Measurements from ENCODE around the gene RPS23.
"Not testable (repeated sequence)": the region's sequence is repeated elsewhere in the genome, so short reads cannot be mapped to it uniquely, and the experiment has no call there.

DNA sequence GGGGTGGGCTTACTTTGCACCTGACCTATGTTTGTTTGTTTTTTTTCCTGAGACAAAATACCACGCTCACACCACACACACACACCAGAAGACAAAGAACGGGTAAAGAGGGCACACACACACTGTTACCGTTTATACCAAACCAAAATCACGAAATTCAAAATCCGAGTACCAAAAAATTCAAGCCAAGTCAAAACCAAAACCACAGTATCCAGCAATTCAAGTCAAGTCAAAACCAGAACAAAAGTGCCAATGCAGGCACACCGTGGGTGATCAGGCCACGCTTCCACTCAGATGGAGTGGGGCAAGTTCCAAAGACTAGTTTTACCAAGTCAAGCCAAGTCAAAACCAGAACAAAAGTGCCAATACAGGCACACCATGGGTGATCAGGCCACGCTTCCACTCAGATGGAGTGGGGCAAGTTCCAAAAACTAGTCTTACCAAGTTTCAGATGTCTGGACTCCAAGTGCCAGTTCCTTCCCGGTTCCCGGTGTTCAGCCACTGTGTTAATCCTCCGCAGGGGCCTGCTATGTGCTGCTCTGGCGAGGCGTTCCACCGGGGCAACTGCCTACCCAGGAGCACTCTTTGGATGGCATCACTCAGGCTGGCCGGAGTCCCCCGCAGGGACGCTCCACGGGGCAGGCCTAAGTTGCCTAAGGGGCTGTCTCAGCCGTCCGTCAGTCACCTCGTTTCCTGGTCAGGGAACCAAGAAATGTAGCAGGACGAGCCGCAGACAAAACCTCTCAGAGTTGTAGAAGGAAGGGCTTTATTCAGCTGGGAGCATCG, 5.4 kb downstream of the RPS23 start:
- TF ChIP-seq, protein P1, sequence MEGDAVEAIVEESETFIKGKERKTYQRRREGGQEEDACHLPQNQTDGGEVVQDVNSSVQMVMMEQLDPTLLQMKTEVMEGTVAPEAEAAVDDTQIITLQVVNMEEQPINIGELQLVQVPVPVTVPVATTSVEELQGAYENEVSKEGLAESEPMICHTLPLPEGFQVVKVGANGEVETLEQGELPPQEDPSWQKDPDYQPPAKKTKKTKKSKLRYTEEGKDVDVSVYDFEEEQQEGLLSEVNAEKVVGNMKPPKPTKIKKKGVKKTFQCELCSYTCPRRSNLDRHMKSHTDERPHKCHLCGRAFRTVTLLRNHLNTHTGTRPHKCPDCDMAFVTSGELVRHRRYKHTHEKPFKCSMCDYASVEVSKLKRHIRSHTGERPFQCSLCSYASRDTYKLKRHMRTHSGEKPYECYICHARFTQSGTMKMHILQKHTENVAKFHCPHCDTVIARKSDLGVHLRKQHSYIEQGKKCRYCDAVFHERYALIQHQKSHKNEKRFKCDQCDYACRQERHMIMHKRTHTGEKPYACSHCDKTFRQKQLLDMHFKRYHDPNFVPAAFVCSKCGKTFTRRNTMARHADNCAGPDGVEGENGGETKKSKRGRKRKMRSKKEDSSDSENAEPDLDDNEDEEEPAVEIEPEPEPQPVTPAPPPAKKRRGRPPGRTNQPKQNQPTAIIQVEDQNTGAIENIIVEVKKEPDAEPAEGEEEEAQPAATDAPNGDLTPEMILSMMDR (IDR thresholded peaks at IDR 0.05), result not testable (repeated sequence)
- not testable (repeated sequence) for TF ChIP-seq EZH2, EZH2phosphoT487 (IDR thresholded peaks at IDR 0.05)

Measured in neural progenitor cell (in vitro differentiated cells).